ENCODE data around the gene MPPED1. TPM values are rescaled to one million over a fixed set of nuclear protein-coding genes. Genes with fewer than 3 reads are reported as not detected.
A peak's percentile ranks its signal among the peaks of the same experiment; 100 is the strongest.

Gene MPPED1
- total RNA-seq: 526 TPM

- FAIRE-seq: no peak
- DNase-seq (ENCODE audit: low spot score in 2 of 2): no peak
Observed at GRCh38 chr22:43411869-43412807, at the start of gene MPPED1. Gene MPPED1 (plus strand): TSS chr22:43412014. CDS start chr22:43424986, 12,972 bp downstream.

- DNase-seq (ENCODE audit: low spot score in 2 of 2): no peak
- no peak for FAIRE-seq
Observed at GRCh38 chr22:43363315-43364168, 48.3 kb upstream of the MPPED1 start.

- FAIRE-seq (no peak), DNase-seq (ENCODE audit: low spot score in 2 of 2) (no peak)
Observed at GRCh38 chr22:43364169-43364435, 47.7 kb upstream of the MPPED1 start.

- FAIRE-seq (no peak), DNase-seq (ENCODE audit: low spot score in 2 of 2) (no peak)
Observed at GRCh38 chr22:43365715-43366440, 45.9 kb upstream of the MPPED1 start.

GRCh38 chr22:43370036-43370435, 41.8 kb upstream of the MPPED1 start:
- DNase-seq (ENCODE audit: low spot score in 2 of 2) (no peak), FAIRE-seq (no peak)

- no peak for FAIRE-seq
Observed at GRCh38 chr22:43375951-43376455, 35.8 kb upstream of the MPPED1 start.

GRCh38 chr22:43376765-43377547, 34.9 kb upstream of the MPPED1 start:
- FAIRE-seq (no peak), DNase-seq (ENCODE audit: low spot score in 2 of 2) (no peak)

More at GRCh38 chr22:43375951-43376455, 35.8 kb upstream of the MPPED1 start:
- DNase-seq (ENCODE audit: low spot score in 2 of 2): no peak

- DNase-seq (ENCODE audit: low spot score in 2 of 2) (no peak), FAIRE-seq (no peak)
Observed at GRCh38 chr22:43377548-43377895, 34.3 kb upstream of the MPPED1 start.

GRCh38 chr22:43377896-43378704, 33.7 kb upstream of the MPPED1 start:
- DNase-seq (ENCODE audit: low spot score in 2 of 2) (no peak), FAIRE-seq (no peak)

GRCh38 chr22:43381693-43382092, 30.1 kb upstream of the MPPED1 start:
- no peak for FAIRE-seq

GRCh38 chr22:43384863-43385262, 27.0 kb upstream of the MPPED1 start:
- no peak for DNase-seq (ENCODE audit: low spot score in 2 of 2)
- FAIRE-seq: no peak

More at GRCh38 chr22:43381693-43382092, 30.1 kb upstream of the MPPED1 start:
- no peak for DNase-seq (ENCODE audit: low spot score in 2 of 2)

GRCh38 chr22:43385770-43386641, 25.8 kb upstream of the MPPED1 start:
- DNase-seq (ENCODE audit: low spot score in 2 of 2) (peak; percentile 64 to 82), FAIRE-seq (no peak)

GRCh38 chr22:43387815-43388214, 24.0 kb upstream of the MPPED1 start:
- DNase-seq (ENCODE audit: low spot score in 2 of 2): no peak
- FAIRE-seq: no peak

GRCh38 chr22:43388420-43388851, 23.4 kb upstream of the MPPED1 start:
- FAIRE-seq (no peak), DNase-seq (ENCODE audit: low spot score in 2 of 2) (peak; percentile 60 to 84)

- DNase-seq (ENCODE audit: low spot score in 2 of 2): no peak
- no peak for FAIRE-seq
Observed at GRCh38 chr22:43389227-43389836, 22.5 kb upstream of the MPPED1 start.

- FAIRE-seq (no peak), DNase-seq (ENCODE audit: low spot score in 2 of 2) (no peak)
Observed at GRCh38 chr22:43390166-43390565, 21.6 kb upstream of the MPPED1 start.

GRCh38 chr22:43390872-43391271, 20.9 kb upstream of the MPPED1 start:
- no peak for DNase-seq (ENCODE audit: low spot score in 2 of 2)
- no peak for FAIRE-seq

GRCh38 chr22:43391306-43391705, 20.5 kb upstream of the MPPED1 start:
- FAIRE-seq: no peak
- no peak for DNase-seq (ENCODE audit: low spot score in 2 of 2)
